Measurements from ENCODE around the gene CIDEB. TPM values are rescaled to one million over a fixed set of nuclear protein-coding genes. Genes with fewer than 3 reads are reported as not detected.

CIDEB gene
- total and polyA plus RNA-seq, 2 of the 13 experiments (the other 11 are each of a cell fraction or from before 2014, with no cell fraction given) = 35.8 to 110 TPM

DNA sequence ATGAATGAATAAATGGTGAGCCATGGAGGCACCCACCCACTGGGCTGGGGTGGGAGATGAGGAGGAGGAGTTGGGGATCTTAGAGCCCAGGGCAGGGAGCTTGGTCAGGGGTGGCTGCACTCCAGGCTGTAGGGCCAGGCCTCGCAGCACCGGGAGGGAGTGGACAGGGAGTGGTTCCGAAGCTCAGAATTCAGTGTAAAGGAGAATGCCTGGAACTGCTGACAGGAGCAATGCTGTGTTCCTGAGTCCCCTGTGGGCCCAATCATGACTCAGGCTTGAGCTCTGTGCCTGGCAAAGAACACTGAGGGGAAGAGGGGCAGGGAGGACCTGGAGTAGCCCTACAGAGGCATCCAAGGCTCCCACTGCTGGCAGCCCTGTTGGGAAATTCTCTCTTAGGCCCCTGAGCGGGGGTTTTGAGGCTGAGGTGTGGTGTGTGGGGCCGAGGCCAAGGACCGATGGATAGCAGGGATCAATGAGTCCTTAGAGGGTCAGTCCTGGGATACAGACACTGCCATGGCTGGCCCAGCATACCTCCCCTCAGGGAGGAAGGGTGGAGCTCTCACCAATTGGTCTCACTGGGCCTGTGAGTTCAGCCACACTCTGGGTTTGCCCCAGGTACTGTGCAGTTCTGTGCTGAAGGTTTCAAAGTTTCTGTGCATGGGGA is 26.8 kb downstream of the CIDEB start (continued):
- TF ChIP-seq BORCS8-MEF2B (CRISPR knock-in tag; IDR thresholded peaks at IDR 0.05) (0 out of 2 replicates have a peak, but pooled peaks have one; percentile 53), ZNF891 (CRISPR knock-in tag; IDR thresholded peaks at IDR 0.05) (no peak), CEBPZ (IDR thresholded peaks at IDR 0.05; ENCODE audit: low read length) (no peak), HNRNPK (IDR thresholded peaks at IDR 0.05; ENCODE audit: low read depth, low read length, poor library complexity, severe bottlenecking) (no peak), KDM5B (CRISPR knock-in tag; IDR thresholded peaks at IDR 0.05; ENCODE audit: borderline replicate concordance) (0 out of 2 replicates have a peak, but pooled peaks have one; percentile 31), AGO2 (optimal IDR thresholded peaks at IDR 0.05; ENCODE audit: low read depth, low read length) (peak; percentile 29)
- TF ChIP-seq, protein P1, sequence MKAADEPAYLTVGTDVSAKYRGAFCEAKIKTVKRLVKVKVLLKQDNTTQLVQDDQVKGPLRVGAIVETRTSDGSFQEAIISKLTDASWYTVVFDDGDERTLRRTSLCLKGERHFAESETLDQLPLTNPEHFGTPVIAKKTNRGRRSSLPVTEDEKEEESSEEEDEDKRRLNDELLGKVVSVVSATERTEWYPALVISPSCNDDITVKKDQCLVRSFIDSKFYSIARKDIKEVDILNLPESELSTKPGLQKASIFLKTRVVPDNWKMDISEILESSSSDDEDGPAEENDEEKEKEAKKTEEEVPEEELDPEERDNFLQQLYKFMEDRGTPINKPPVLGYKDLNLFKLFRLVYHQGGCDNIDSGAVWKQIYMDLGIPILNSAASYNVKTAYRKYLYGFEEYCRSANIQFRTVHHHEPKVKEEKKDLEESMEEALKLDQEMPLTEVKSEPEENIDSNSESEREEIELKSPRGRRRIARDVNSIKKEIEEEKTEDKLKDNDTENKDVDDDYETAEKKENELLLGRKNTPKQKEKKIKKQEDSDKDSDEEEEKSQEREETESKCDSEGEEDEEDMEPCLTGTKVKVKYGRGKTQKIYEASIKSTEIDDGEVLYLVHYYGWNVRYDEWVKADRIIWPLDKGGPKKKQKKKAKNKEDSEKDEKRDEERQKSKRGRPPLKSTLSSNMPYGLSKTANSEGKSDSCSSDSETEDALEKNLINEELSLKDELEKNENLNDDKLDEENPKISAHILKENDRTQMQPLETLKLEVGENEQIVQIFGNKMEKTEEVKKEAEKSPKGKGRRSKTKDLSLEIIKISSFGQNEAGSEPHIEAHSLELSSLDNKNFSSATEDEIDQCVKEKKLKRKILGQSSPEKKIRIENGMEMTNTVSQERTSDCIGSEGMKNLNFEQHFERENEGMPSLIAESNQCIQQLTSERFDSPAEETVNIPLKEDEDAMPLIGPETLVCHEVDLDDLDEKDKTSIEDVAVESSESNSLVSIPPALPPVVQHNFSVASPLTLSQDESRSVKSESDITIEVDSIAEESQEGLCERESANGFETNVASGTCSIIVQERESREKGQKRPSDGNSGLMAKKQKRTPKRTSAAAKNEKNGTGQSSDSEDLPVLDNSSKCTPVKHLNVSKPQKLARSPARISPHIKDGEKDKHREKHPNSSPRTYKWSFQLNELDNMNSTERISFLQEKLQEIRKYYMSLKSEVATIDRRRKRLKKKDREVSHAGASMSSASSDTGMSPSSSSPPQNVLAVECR (CRISPR knock-in tag; IDR thresholded peaks at IDR 0.05; ENCODE audit: borderline replicate concordance) = 0 out of 2 replicates have a peak, but pooled peaks have one; percentile 13

Measured in HepG2 (cell line).